H1 (cell line): ENCODE data around the gene GRXCR2. TPM values are rescaled to one million over a fixed set of nuclear protein-coding genes. Genes with fewer than 3 reads are reported as not detected.

Source experiments
- CTCF ChIA-PET: fragments of 300-600 bp; sonication (Branson Sonifier 250); formaldehyde crosslinking; loops from one replicate; lab custom pipeline; 2021; ENCODE audit not compliant: partially characterized antibody; lab: Charles Lee
- POLR2A ChIA-PET: fragments of 300-600 bp; sonication (Branson Sonifier 250); formaldehyde crosslinking; loops from one replicate; lab custom pipeline; 2021; ENCODE audit warnings: inconsistent platforms; ENCODE audit not compliant: partially characterized antibody; lab: Charles Lee
- DNase-seq, 2 experiments: peaks; one replicate each; pipeline versions ENCODE4 v3.0.0 to v3.0.0-alpha.2; 2010 to 2022; ENCODE audit warnings: low spot score in 2 of 2, low read depth in 1 of 2, mixed read lengths in 1 of 2
- FAIRE-seq: peaks from 2 replicates; lab custom pipeline; 2011; peaks lifted over from hg19 to GRCh38; lab: Jason Lieb, UNC
- H2AFZ ChIP-seq: 2 replicates; pipeline ENCODE4 v1.8.1; 2012; ENCODE audit warnings: low read length, inconsistent platforms
- H2AK5ac ChIP-seq: 2 replicates; pipeline ENCODE4 v1.6.1; 2013; ENCODE audit warnings: low read depth, low read length
- H2BK120ac ChIP-seq: replicated peaks from 2 replicates; pipeline ENCODE3; 2013; ENCODE audit warnings: low read depth, low read length, inconsistent platforms
- H2BK12ac ChIP-seq: 2 replicates; pipeline ENCODE4 v1.6.1; 2013; ENCODE audit warnings: low read depth, low read length
- H2BK15ac ChIP-seq: 2 replicates; pipeline ENCODE4 v1.6.1; 2013; ENCODE audit warnings: low read length
- H2BK20ac ChIP-seq: 2 replicates; pipeline ENCODE4 v1.6.1; 2013; ENCODE audit warnings: low read length
- H2BK5ac ChIP-seq: 2 replicates; pipeline ENCODE4 v1.6.1; 2013; ENCODE audit warnings: low read depth, low read length
- H3K14ac ChIP-seq: 2 replicates; pipeline ENCODE4 v1.6.1; 2013; ENCODE audit warnings: inconsistent platforms; ENCODE audit not compliant: insufficient read length
- H3K18ac ChIP-seq: 2 replicates; pipeline ENCODE4 v1.6.1; 2013; ENCODE audit warnings: low read length; ENCODE audit errors: extremely low read depth
- H3K23ac ChIP-seq: 2 replicates; pipeline ENCODE4 v1.6.1; 2013; ENCODE audit warnings: inconsistent platforms; ENCODE audit not compliant: insufficient read length
- H3K23me2 ChIP-seq: 2 replicates; pipeline ENCODE4 v1.6.1; 2013; ENCODE audit warnings: low read depth, low read length
- H3K27ac ChIP-seq: 2 replicates; pipeline ENCODE4 v1.6.1; 2011; ENCODE audit warnings: low read depth, low read length, inconsistent platforms
- H3K27me3 ChIP-seq, 4 experiments: replicated peaks in 1 of 4; 1 replicate in 1 of 4; 2 replicates in 3 of 4; pipeline versions ENCODE4 v1.6.1 to v1.8.1; 2011 to 2013; ENCODE audit warnings: low read length in 3 of 4, mild to moderate bottlenecking in 3 of 4, inconsistent platforms in 2 of 4, mixed read lengths in 2 of 4, moderate library complexity in 1 of 4; ENCODE audit not compliant: control insufficient read depth in 3 of 4, insufficient read depth in 3 of 4; ENCODE audit errors: extremely low read depth in 1 of 4
- H3K36me3 ChIP-seq, 4 experiments: 2 replicates each; pipeline versions ENCODE4 v1.6.1 to v1.8.1; 2011 to 2013; ENCODE audit warnings: mild to moderate bottlenecking in 4 of 4, low read length in 3 of 4, moderate library complexity in 2 of 4, control low read depth in 1 of 4, inconsistent platforms in 1 of 4; ENCODE audit not compliant: insufficient read depth in 4 of 4, control insufficient read depth in 2 of 4
- H3K4ac ChIP-seq: replicated peaks from 2 replicates; pipeline ENCODE3; 2013; ENCODE audit warnings: low read length, low read depth, mixed read lengths, inconsistent platforms; ENCODE audit not compliant: insufficient read length
- H3K4me1 ChIP-seq, 4 experiments: replicated peaks in 1 of 4; 1 replicate in 1 of 4; 2 replicates in 3 of 4; pipeline versions ENCODE4 v1.6.1 to v1.8.1; 2011 to 2013; ENCODE audit warnings: low read length in 3 of 4, inconsistent platforms in 2 of 4, mixed read lengths in 1 of 4; ENCODE audit not compliant: insufficient read depth in 4 of 4, control insufficient read depth in 3 of 4
- H3K4me2 ChIP-seq, 2 experiments: 2 replicates each; pipeline versions ENCODE4 v1.6.1 to v1.8.1; 2011 to 2013; ENCODE audit warnings: low read depth in 2 of 2, low read length in 2 of 2, control low read depth in 1 of 2, inconsistent platforms in 1 of 2, mild to moderate bottlenecking in 1 of 2; ENCODE audit not compliant: insufficient read depth in 1 of 2
- H3K4me3 ChIP-seq, 4 experiments: fragments of 200-600, 300-600 bp in 1 of 4; sonication (generic), shearing (Covaris generic), sonication (Bioruptor Twin) in 1 of 4; 2 replicates each; pipeline versions ENCODE4 v1.5.1 to v1.8.1; 2011 to 2016; ENCODE audit warnings: low read length in 4 of 4, low read depth in 3 of 4, control low read depth in 2 of 4, inconsistent platforms in 2 of 4, mild to moderate bottlenecking in 2 of 4, mixed read lengths in 1 of 4, moderate library complexity in 1 of 4; ENCODE audit not compliant: insufficient read depth in 2 of 4; ENCODE audit errors: extremely low read depth in 1 of 4
- H3K56ac ChIP-seq: replicated peaks from 2 replicates; pipeline ENCODE3; 2013; ENCODE audit warnings: low read depth, mild to moderate bottlenecking, mixed read lengths, low read length, inconsistent platforms; ENCODE audit not compliant: insufficient read length
- H3K79me1 ChIP-seq: 2 replicates; pipeline ENCODE4 v1.6.1; 2013; ENCODE audit warnings: low read depth, low read length, control low read depth
- H3K79me2 ChIP-seq, 2 experiments: 2 replicates each; pipeline versions ENCODE4 v1.6.1 to v1.8.1; 2012 to 2013; ENCODE audit warnings: low read length in 2 of 2, mild to moderate bottlenecking in 2 of 2, inconsistent platforms in 1 of 2; ENCODE audit not compliant: insufficient read depth in 2 of 2, control insufficient read depth in 1 of 2
- H3K9ac ChIP-seq, 4 experiments: replicated peaks in 1 of 4; 1 replicate in 1 of 4; 2 replicates in 3 of 4; pipeline versions ENCODE4 v1.6.1 to v1.8.1; 2011 to 2013; ENCODE audit warnings: low read depth in 3 of 4, low read length in 3 of 4, control low read depth in 2 of 4, mild to moderate bottlenecking in 2 of 4, moderate library complexity in 2 of 4, inconsistent platforms in 1 of 4; ENCODE audit errors: extremely low read depth in 1 of 4
- H3K9me3 ChIP-seq, 2 experiments: 2 replicates each; pipeline versions ENCODE4 v1.6.1 to v1.8.1; 2012 to 2013; ENCODE audit warnings: mild to moderate bottlenecking in 2 of 2, moderate library complexity in 2 of 2, control low read depth in 1 of 2, inconsistent platforms in 1 of 2, low read depth in 1 of 2, low read length in 1 of 2, mixed read lengths in 1 of 2; ENCODE audit not compliant: insufficient read depth in 2 of 2
- H4K20me1 ChIP-seq, 2 experiments: replicated peaks in 1 of 2; 2 replicates each; pipeline versions ENCODE3 to v1.8.1; 2011 to 2013; ENCODE audit warnings: inconsistent platforms in 2 of 2, low read length in 2 of 2, mild to moderate bottlenecking in 1 of 2; ENCODE audit not compliant: insufficient read depth in 2 of 2, control insufficient read depth in 1 of 2
- H4K5ac ChIP-seq: 2 replicates; pipeline ENCODE4 v1.6.1; 2013; ENCODE audit warnings: low read length, low read depth, mixed read lengths, inconsistent platforms; ENCODE audit not compliant: insufficient read length
- H4K8ac ChIP-seq: 2 replicates; pipeline ENCODE4 v1.8.0; 2013; ENCODE audit warnings: mild to moderate bottlenecking, moderate library complexity, low read length, inconsistent platforms; ENCODE audit not compliant: insufficient read depth; ENCODE audit errors: extremely low read depth
- H4K91ac ChIP-seq: replicated peaks from 2 replicates; pipeline ENCODE3; 2013; ENCODE audit warnings: low read length, mixed read lengths, inconsistent platforms; ENCODE audit not compliant: insufficient read length
- CTBP2 ChIP-seq: IDR thresholded peaks from 2 replicates; pipeline ENCODE4 v1.7.0; 2011; ENCODE audit warnings: borderline replicate concordance, mild to moderate bottlenecking, moderate library complexity, mixed read lengths, low read length; ENCODE audit not compliant: insufficient read depth, insufficient read length
- SP1 ChIP-seq: IDR thresholded peaks from 2 replicates; pipeline ENCODE4 v1.6.1; 2011; ENCODE audit warnings: low read depth, low read length
- WGBS, 2 experiments: shearing (Covaris generic) in 1 of 2; methylation state at CpG; one replicate each; pipeline versions ENCODE4 v1.1.6 to v1.1.7; 2013 to 2015; ENCODE audit warnings: low lambda C conversion rate in 2 of 2, mixed read lengths in 2 of 2, inconsistent platforms in 1 of 2, low coverage in 1 of 2, missing lambda C conversion rate in 1 of 2; ENCODE audit not compliant: insufficient replicate concordance in 2 of 2, insufficient coverage in 1 of 2, insufficient read length in 1 of 2; ENCODE audit errors: extremely low coverage in 1 of 2, missing lambda C conversion rate in 1 of 2; 5-methylcytosine and 5-hydroxymethylcytosine counted together
- polyA plus RNA-seq, 7 experiments: library from polyadenylated mRNA; depleted of rRNA in 3 of 7; stranded (reverse) in 5 of 7; unstranded in 2 of 7; fragments of >200 nt in 5 of 7; fragments of 200-250 nt in 2 of 7; gene quantifications; 1 replicate in 5 of 7; 2 replicates in 1 of 7; 4 replicates in 1 of 7; pipeline versions ENCODE4 v1.2.1 to v1.2.3, GENCODE V29; 2011 to 2013; ENCODE audit warnings: missing spikeins in 2 of 7, mixed read lengths in 2 of 7
- total RNA-seq: library from RNA; stranded (reverse); fragmentation: NEBNext Ultra II Directional; extraction: Animal tissue kit (Norgen Biotek cat#: 25700); gene quantifications from 2 replicates; pipeline ENCODE4 v1.2.1, GENCODE V29; 2021

The GRXCR2 gene
- total and polyA plus RNA-seq, 2 of the 8 experiments (the other 6 are each of a cell fraction or from before 2014, with no cell fraction given): not detected

- Histone ChIP-seq H3K9me3 (no peaks in the 10 kb centered on the region), H3K23ac (no peak overlapping the region), H2AFZ (no peak overlapping the region), H3K79me2 (no peaks in the 10 kb centered on the region), H3K4me1 (no peaks in the 10 kb centered on the region), H2BK12ac (no peak overlapping the region), H4K5ac (no peak overlapping the region), H3K79me1 (no peaks in the 10 kb centered on the region), H3K9ac (no peak overlapping the region), H2AK5ac (no peak overlapping the region), H3K4me3 (no peak overlapping the region), H3K18ac (no peak overlapping the region), H4K20me1 (no peaks in the 10 kb centered on the region), H4K91ac (no peak overlapping the region)
- CTCF ChIA-PET: interaction anchor here (1.8 to 3.3 kb wide), 2 partner anchors 12 to 15 kb away, joined by 10 to 15 read pairs; no protein-coding TSS in a partner anchor
- TF ChIP-seq CTBP2: no peak
- TF ChIP-seq SP1: no peak
- TF ChIP-seq, all 59 proteins: peak for 0
- Histone ChIP-seq H2BK120ac (no peak overlapping the region), H2BK15ac (no peak overlapping the region), H2BK20ac (no peak overlapping the region), H3K14ac (no peak overlapping the region), H4K8ac (no peak overlapping the region), H3K56ac (no peak overlapping the region), H3K4me2 (no peak overlapping the region), H3K27me3 (no peaks in the 10 kb centered on the region), H3K23me2 (no peaks in the 10 kb centered on the region), H3K4ac (no peak overlapping the region), H3K36me3 (no peaks in the 10 kb centered on the region; a peak in 1 of 8 replicates), H2BK5ac (no peak overlapping the region), H3K27ac (no peak overlapping the region)
- FAIRE-seq (no peak), DNase-seq (no peak)
- POLR2A ChIA-PET: interaction anchor here (1.1 kb wide), 1 partner anchor 196 kb away, joined by 3 read pairs; no protein-coding TSS in a partner anchor
- WGBS, 2 experiments: 90% methylated on average over 8 of the region's 8 CpGs; no CpG with 5 or more reads in 1 of the 2 experiments
These were observed 328 bp downstream of the GRXCR2 start for GRCh38 chr5:145872486-145872885.
